K562 (cell line): ENCODE data around the gene ME3. TPM values are rescaled to one million over a fixed set of nuclear protein-coding genes. Genes with fewer than 3 reads are reported as not detected.

Source experiments
- ATAC-seq: fragments of 200-7000 bp; cut with Tn5 transposase; 3 replicates; pipeline ENCODE4 v1.9.1; 2020; ENCODE audit warnings: moderate library complexity
- BruUV-seq: library from RNA; stranded (reverse); fragments of 400-500 nt; replicated peaks from 2 replicates; lab custom pipeline; 2021; lab: Mats Ljungman, UMichigan
- CTCF ChIA-PET: fragments of 300-600 bp; formaldehyde crosslinking; extraction: SDS; loops from one replicate; lab custom pipeline; 2021; ENCODE audit warnings: low intra/inter-chr PET ratio; lab: Yijun Ruan, JAX
- POLR2A ChIA-PET: fragments of 300-600, 350-650 bp; sonication (Branson Sonifier 250); formaldehyde crosslinking; extraction: SDS; loops from one replicate; lab custom pipeline; 2021; ENCODE audit warnings: antibody characterized with exemption, inconsistent platforms; lab: Yijun Ruan, JAX
- DNase-seq, 4 experiments: peaks; one replicate each; pipeline versions ENCODE4 v3.0.0 to v3.0.0-alpha.2; 2011 to 2018; ENCODE audit warnings: low spot score in 3 of 4, mixed read lengths in 3 of 4; ENCODE audit errors: extremely low read depth in 1 of 4
- FAIRE-seq: peaks from 2 replicates; lab custom pipeline; 2011; peaks lifted over from hg19 to GRCh38; lab: Jason Lieb, UNC
- H2AFZ ChIP-seq: 2 replicates; pipeline ENCODE4 v1.6.0; 2011; ENCODE audit warnings: low read depth, low read length, control low read depth, inconsistent platforms
- H3K27ac ChIP-seq: fragments of 200-600 bp; 3 replicates; pipeline ENCODE4 v1.8.0; 2011; ENCODE audit warnings: low read depth, mild to moderate bottlenecking, control low read depth, inconsistent platforms, low read length, moderate library complexity, mixed read lengths; ENCODE audit errors: extremely low read depth
- H3K27me3 ChIP-seq, 2 experiments: fragments of 300-600 bp in 1 of 2; 2 replicates in 1 of 2; 3 replicates in 1 of 2; pipeline versions ENCODE4 v1.6.0 to v1.8.0; 2011; ENCODE audit warnings: inconsistent platforms in 2 of 2, low read length in 2 of 2, mild to moderate bottlenecking in 1 of 2, mixed read lengths in 1 of 2, moderate library complexity in 1 of 2; ENCODE audit not compliant: control insufficient read depth in 2 of 2, insufficient read depth in 2 of 2
- H3K36me3 ChIP-seq: fragments of 300-600 bp; 3 replicates; pipeline ENCODE4 v1.8.0; 2011; ENCODE audit warnings: mild to moderate bottlenecking, low read length, inconsistent platforms; ENCODE audit not compliant: control insufficient read depth, insufficient read depth
- H3K4me1 ChIP-seq, 2 experiments: fragments of 200-600 bp in 1 of 2; replicated peaks in 1 of 2; 2 replicates in 1 of 2; 3 replicates in 1 of 2; pipeline versions ENCODE4 v1.5.1 to v1.8.0; 2011; ENCODE audit warnings: inconsistent platforms in 2 of 2, low read length in 2 of 2, mild to moderate bottlenecking in 1 of 2, mixed read lengths in 1 of 2, moderate library complexity in 1 of 2; ENCODE audit not compliant: control insufficient read depth in 2 of 2, insufficient read depth in 2 of 2
- H3K4me2 ChIP-seq: 2 replicates; pipeline ENCODE4 v1.6.1; 2011; ENCODE audit warnings: low read length, control low read depth, inconsistent platforms, mixed read lengths; ENCODE audit not compliant: insufficient read depth
- H3K4me3 ChIP-seq: fragments of 200-600 bp; sonication (generic), shearing (Covaris generic); 2 replicates; pipeline ENCODE4 v1.5.1; 2016; ENCODE audit warnings: control low read depth, inconsistent platforms
- H3K79me2 ChIP-seq: fragments of 200-600 bp; 3 replicates; pipeline ENCODE4 v1.8.0; 2011; ENCODE audit warnings: low read length, inconsistent platforms; ENCODE audit not compliant: control insufficient read depth, insufficient read depth
- H3K9ac ChIP-seq, 2 experiments: 2 replicates each; pipeline versions ENCODE4 v1.6.0 to v1.6.1; 2011; ENCODE audit warnings: low read depth in 2 of 2, low read length in 2 of 2, control low read depth in 1 of 2, inconsistent platforms in 1 of 2, mild to moderate bottlenecking in 1 of 2, mixed read lengths in 1 of 2; ENCODE audit not compliant: insufficient read depth in 1 of 2
- H3K9me1 ChIP-seq: one replicate; pipeline ENCODE4 v1.6.0; 2011; ENCODE audit warnings: inconsistent platforms, mild to moderate bottlenecking, low read length, moderate library complexity; ENCODE audit not compliant: control insufficient read depth, insufficient read depth
- H3K9me3 ChIP-seq: replicated peaks from 2 replicates; pipeline ENCODE4 v1.5.1; 2011; ENCODE audit warnings: low read depth, low read length, inconsistent platforms; ENCODE audit not compliant: control insufficient read depth, insufficient read depth
- H4K20me1 ChIP-seq: replicated peaks from 2 replicates; pipeline ENCODE4 v1.6.1; 2011; ENCODE audit warnings: low read length, inconsistent platforms, mixed read lengths; ENCODE audit not compliant: control insufficient read depth, insufficient read depth
- ARHGAP35 ChIP-seq: fragments of 450-650 bp; IDR thresholded peaks from 2 replicates; pipeline ENCODE4 v1.6.1; 2018; ENCODE audit not compliant: partially characterized antibody
- ATF3 ChIP-seq, 2 experiments: fragments of 450-650 bp in 1 of 2; sonication (generic) in 1 of 2; formaldehyde crosslinking in 1 of 2; IDR thresholded peaks in 1 of 2; conservative IDR thresholded peaks in 1 of 2; 2 replicates each; pipeline versions ENCODE4 v1.6.1 to v1.8.1; 2016 to 2023; ENCODE audit warnings: mild to moderate bottlenecking in 2 of 2, moderate library complexity in 2 of 2, inconsistent platforms in 1 of 2, missing genetic modification reagents in 1 of 2
- KDM2B ChIP-seq: fragments of 250-450 bp; sonication (Bioruptor Pico); IDR thresholded peaks from 2 replicates; pipeline ENCODE4 v1.8.0; 2021; ENCODE audit warnings: mild to moderate bottlenecking, moderate library complexity
- KLF13 ChIP-seq: fragments of 450-650 bp; IDR thresholded peaks from 2 replicates; pipeline ENCODE4 v1.6.1; 2016; ENCODE audit warnings: missing genetic modification characterization, low read depth, mild to moderate bottlenecking, missing compliant biosample characterization, moderate library complexity, borderline replicate concordance
- NELFE ChIP-seq: IDR thresholded peaks from 2 replicates; pipeline ENCODE4 v1.6.1; 2011; ENCODE audit warnings: mild to moderate bottlenecking; ENCODE audit not compliant: insufficient read depth, insufficient read length
- RBBP5 ChIP-seq: fragments of 200-600 bp; sonication (generic); IDR thresholded peaks from 2 replicates; pipeline ENCODE4 v1.6.1; 2012; ENCODE audit warnings: borderline replicate concordance, mild to moderate bottlenecking, low read length, control low read depth, inconsistent platforms; ENCODE audit not compliant: insufficient read depth, poor library complexity, severe bottlenecking
- STAT5A ChIP-seq: IDR thresholded peaks from 2 replicates; pipeline ENCODE4 v1.6.1; 2012; ENCODE audit warnings: low read length, inconsistent platforms, borderline replicate concordance
- ZNF324 ChIP-seq: fragments of 250-450 bp; sonication (Bioruptor Pico); IDR thresholded peaks from 2 replicates; pipeline ENCODE4 v1.4.0; 2020; ENCODE audit warnings: mild to moderate bottlenecking
- WGBS: fragments of 100-300 bp; shearing (Covaris generic); methylation state at CpG from one replicate; pipeline ENCODE4 v1.1.6; 2016; ENCODE audit warnings: low coverage, mixed read lengths; ENCODE audit not compliant: insufficient coverage; ENCODE audit errors: missing lambda C conversion rate; 5-methylcytosine and 5-hydroxymethylcytosine counted together
- in situ Hi-C: fragments of 300-500 bp; cut with MboI; formaldehyde crosslinking; loops from 4 replicates; pipeline ENCODE4 v1.15.0; 2018; ENCODE audit warnings: inconsistent platforms, mixed read lengths
- intact Hi-C: fragments of 100-400 bp; cut with micrococcal nuclease; formaldehyde crosslinking; loops from 2 replicates; pipeline ENCODE4 v1.14.2; 2022
- polyA plus RNA-seq, 8 experiments: library from polyadenylated mRNA; depleted of rRNA in 4 of 8; stranded (reverse) in 5 of 8; unstranded in 3 of 8; fragments of >200 nt; fragmentation: Nextera tagmentation in 2 of 8; fragmentation: Illumina TruSeq in 1 of 8; extraction: Ambion mirVana in 2 of 8; extraction: Trizol in 1 of 8; gene quantifications; 2 replicates each; pipeline versions ENCODE4 v1.2.1 to v1.2.3, GENCODE V29; 2011 to 2014; ENCODE audit warnings: inconsistent platforms in 1 of 8, missing spikeins in 1 of 8
- total RNA-seq, 7 experiments: library from RNA; depleted of rRNA in 6 of 7; stranded (reverse); fragments of >200 nt in 6 of 7; fragmentation: Illumina TruSeq in 2 of 7; extraction: Trizol in 2 of 7; gene quantifications; 2 replicates each; pipeline versions ENCODE4 v1.2.1 to v1.2.3, GENCODE V29; 2011 to 2021; ENCODE audit warnings: low replicate concordance in 1 of 7

ME3 gene
- total and polyA plus RNA-seq, 9 of the 15 experiments (the other 6 are each of a cell fraction or from before 2014, with no cell fraction given) = not detected

DNA sequence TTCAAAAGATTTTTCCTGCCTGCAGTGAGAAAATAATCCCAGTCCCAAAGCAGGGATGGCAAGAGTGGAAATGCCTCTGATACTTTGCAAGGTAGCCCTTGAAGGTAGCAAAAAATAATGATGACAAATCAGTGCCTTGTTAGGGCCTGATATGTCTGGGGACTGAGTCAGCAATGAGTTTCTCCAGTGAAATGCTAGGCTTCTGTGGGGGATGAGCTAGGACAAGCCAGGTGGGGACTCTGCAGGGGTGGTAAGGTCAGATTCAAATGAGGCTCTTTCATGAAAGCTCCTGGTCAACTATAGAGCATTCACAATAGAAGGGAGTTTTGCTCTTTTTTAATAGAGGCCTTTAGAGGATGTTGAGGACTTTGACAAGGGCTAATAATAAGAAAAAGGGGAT is 77.7 kb downstream of the ME3 start:
- H3K9me3 ChIP-seq = no peaks in the 10 kb centered on the region
- H3K4me3 ChIP-seq = no peak overlapping the region
- H3K9ac ChIP-seq = no peak overlapping the region
- H3K27ac ChIP-seq = no peak overlapping the region
- peaks cover 2 to 11% of the 10 kb centered on the region in 2 experiments; a peak in 3 of 5 replicates for H3K4me1 ChIP-seq
- no peak overlapping the region for H3K4me2 ChIP-seq
- DNase-seq = no peak
- TF ChIP-seq STAT5A = no peak
- TF ChIP-seq RBBP5 = no peak
- TF ChIP-seq KDM2B (CRISPR knock-in tag) = no peak
- TF ChIP-seq ARHGAP35 = no peak
- TF ChIP-seq KLF13 = no peak
- no peaks in the 10 kb centered on the region for H3K79me2 ChIP-seq
- no peak for ATAC-seq
- BruUV-seq = no TSS peak
- CTCF ChIA-PET = no interaction called here
- POLR2A ChIA-PET = no interaction called here
- no peak overlapping the region for H2AFZ ChIP-seq
- intact Hi-C loops = no loop called here
- H3K27me3 ChIP-seq = no peaks in the 10 kb centered on the region
- in situ Hi-C loops = no loop called here
- 0 out of 2 replicates have a peak, but pooled peaks cover 3% of the 10 kb centered on the region for H4K20me1 ChIP-seq
- no peaks in the 10 kb centered on the region for H3K36me3 ChIP-seq
- no peaks in the 10 kb centered on the region for H3K9me1 ChIP-seq
- no peak for FAIRE-seq

DNA sequence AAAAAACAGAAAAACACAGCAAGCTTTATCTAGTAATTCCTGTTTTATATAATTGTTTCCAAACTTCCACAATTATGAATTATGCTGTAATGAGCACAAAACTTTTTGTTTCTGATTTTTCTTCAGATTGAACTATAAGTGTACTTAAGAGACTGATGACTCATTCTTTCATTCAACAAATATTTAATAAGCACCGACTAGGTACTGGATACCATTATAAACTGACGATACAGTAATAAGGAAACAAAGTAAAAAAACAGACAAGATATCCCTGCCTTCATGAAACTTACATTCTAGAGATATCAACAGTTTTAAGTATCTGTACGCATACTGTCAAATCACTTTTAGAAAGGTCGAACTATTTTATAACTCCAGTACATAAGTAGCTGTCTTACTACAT is 78.6 kb downstream of the ME3 start:
- H4K20me1 ChIP-seq = 0 out of 2 replicates have a peak, but pooled peaks cover 3% of the 10 kb centered on the region
- ChIA-PET CTCF (no interaction called here), POLR2A (no interaction called here)
- TF ChIP-seq NELFE (no peak), ATF3 (IDR thresholded peaks at IDR 0.05) (0 out of 2 replicates have a peak, but pooled peaks have one; percentile 20), ATF3 (CRISPR knock-in tag; conservative IDR thresholded peaks at IDR 0.05) (no peak), ZNF324 (CRISPR knock-in tag) (no peak)
- H3K27me3 ChIP-seq = no peaks in the 10 kb centered on the region
- H3K9ac ChIP-seq = no peak overlapping the region
- intact Hi-C loops (no loop called here), in situ Hi-C loops (no loop called here)
- no peak overlapping the region for H3K4me3 ChIP-seq
- 23% methylated on average over 4 of the region's 4 CpGs for WGBS
- peaks cover 2 to 11% of the 10 kb centered on the region in 2 experiments; a peak in 3 of 5 replicates for H3K4me1 ChIP-seq
- no peaks in the 10 kb centered on the region for H3K36me3 ChIP-seq
- H3K4me2 ChIP-seq = no peak overlapping the region
- ATAC-seq (no peak), FAIRE-seq (no peak), DNase-seq (no peak)
- no TSS peak for BruUV-seq
- no peak overlapping the region for H2AFZ ChIP-seq
- H3K9me1 ChIP-seq = no peaks in the 10 kb centered on the region
- no peak overlapping the region for H3K27ac ChIP-seq
- no peaks in the 10 kb centered on the region for H3K79me2 ChIP-seq
- no peaks in the 10 kb centered on the region for H3K9me3 ChIP-seq
